Heart left ventricle (tissue), 13 donors: ENCODE data around the gene SH2D3C.

ENCODE experiments used
- CTCF ChIP-seq, 12 donors: fragments of 200-600 bp; sonication (generic) in 4 of 12; IDR thresholded peaks; one replicate each; pipeline versions ENCODE4 v1.5.0 to v1.8.0; 2018 to 2022; ENCODE audit warnings: antibody characterized with exemption in 12 of 12, mild to moderate bottlenecking in 5 of 12
- POLR2A ChIP-seq, 2 donors: fragments of 450-650 bp; IDR thresholded peaks; one replicate each; pipeline ENCODE4 v1.6.1; 2017; ENCODE audit warnings: antibody characterized with exemption in 2 of 2, mild to moderate bottlenecking in 2 of 2, moderate library complexity in 2 of 2
- donor health status: ischemic (EF 13 %, LVEDD 7.1; RV severe dilation, severe dysfunction).
- donor health status: DM: no; HTN: yes; CAD: no.
- donor health status: DM: no; HTN: no; CAD: no.
- donor health status: ischemic (EF 25% LVEDD 6.9; RV normal size, moderate dysfunction).
- donor health status: ischemic (EF 25% LVEDD 5.7; RV mildly dilated, moderate dysfunction).
- donor health status: ischemic (EF 35%, LVEDD 5.7; RV mildly dilated, moderate dysfunction).
- donor health status: nonischemic (EF 11% LVEDD 7.7; RV severe dilation, severe dysfunction).
- donor health status: DM: yes; HTN: yes; CAD: no.
- donor health status: PGD.
- donor health status: ischemic (EF 29% LVEDD 5.4; RV normal size, mild dysfunction).
- donor health status: nonischemic (EF 23%, LVEDD 6.1; RV moderate dilation, normal function).

- peak in 11 of 12 donors; percentile 37 to 63 (median 48) for TF ChIP-seq CTCF (IDR thresholded peaks at IDR 0.05)
- TF ChIP-seq POLR2A (IDR thresholded peaks at IDR 0.05), result peak in 1 of 2 donors; percentile 23
Observed at GRCh38 chr9:127763918-127764384, 14.5 kb downstream of the SH2D3C start.
